GM12878 (cell line): ENCODE measurements around the gene CACNA2D1. TPM values are rescaled to one million over a fixed set of nuclear protein-coding genes. Genes with fewer than 3 reads are reported as not detected.
"Not testable (repeated sequence)": the region's sequence is repeated elsewhere in the genome, so short reads cannot be mapped to it uniquely, and the experiment has no call there.

Experiments
- ATAC-seq: fragments of 200-7000 bp; cut with Tn5 transposase; 3 replicates; pipeline ENCODE4 v1.9.1; 2020; ENCODE audit warnings: mild to moderate bottlenecking, moderate library complexity
- BruUV-seq: library from RNA; stranded (reverse); fragments of 400-500 nt; replicated peaks from 2 replicates; lab custom pipeline; 2021; lab: Mats Ljungman, UMichigan
- CTCF ChIA-PET: fragments of 300-600 bp; sonication (Branson Sonifier 250); formaldehyde crosslinking; extraction: SDS; loops from one replicate; lab custom pipeline; 2021; ENCODE audit warnings: inconsistent platforms; lab: Yijun Ruan, JAX
- POLR2A ChIA-PET: fragments of 350-600 bp; formaldehyde crosslinking; extraction: SDS; loops from one replicate; lab custom pipeline; 2021; ENCODE audit warnings: inconsistent platforms; lab: Charles Lee
- RAD21 ChIA-PET: fragments of 300-600 bp; sonication (Branson Sonifier 250); formaldehyde crosslinking; loops from one replicate; lab custom pipeline; 2023; ENCODE audit warnings: antibody characterized with exemption; ENCODE audit not compliant: unreplicated experiment; lab: Charles Lee
- SMC1A ChIA-PET: fragments of 300-600 bp; sonication (Branson Sonifier 250); formaldehyde crosslinking; loops from one replicate; lab custom pipeline; 2023; ENCODE audit not compliant: unreplicated experiment, uncharacterized antibody; lab: Charles Lee
- DNase-seq: peaks from one replicate; pipeline ENCODE4 v3.0.0-alpha.2; 2011; ENCODE audit warnings: low read depth, low spot score
- FAIRE-seq: peaks from 3 replicates; lab custom pipeline; 2011; peaks lifted over from hg19 to GRCh38; lab: Jason Lieb, UNC
- H2AFZ ChIP-seq: 2 replicates; pipeline ENCODE4 v1.6.0; 2011; ENCODE audit warnings: low read depth, low read length, control low read depth; ENCODE audit not compliant: control insufficient read depth
- H3K27ac ChIP-seq: 2 replicates; pipeline ENCODE4 v1.5.1; 2011; ENCODE audit warnings: control low read depth; ENCODE audit not compliant: control insufficient read depth, insufficient read depth
- H3K27me3 ChIP-seq, 2 experiments: replicated peaks in 1 of 2; 2 replicates each; pipeline versions ENCODE4 v1.6.0 to v1.6.1; 2011; ENCODE audit warnings: low read length in 1 of 2; ENCODE audit not compliant: control insufficient read depth in 2 of 2, insufficient read depth in 2 of 2
- H3K36me3 ChIP-seq, 2 experiments: 2 replicates each; pipeline ENCODE4 v1.5.1; 2011; ENCODE audit warnings: low read length in 1 of 2; ENCODE audit not compliant: control insufficient read depth in 2 of 2, insufficient read depth in 2 of 2
- H3K4me1 ChIP-seq: 2 replicates; pipeline ENCODE4 v1.6.1; 2011; ENCODE audit warnings: mild to moderate bottlenecking, low read length, moderate library complexity, mixed read lengths; ENCODE audit not compliant: control insufficient read depth, insufficient read depth
- H3K4me2 ChIP-seq: 2 replicates; pipeline ENCODE4 v1.6.0; 2011; ENCODE audit warnings: control low read depth; ENCODE audit not compliant: control insufficient read depth, insufficient read depth
- H3K4me3 ChIP-seq: fragments of 200-600 bp; sonication (generic); 2 replicates; pipeline ENCODE4 v1.5.1; 2016
- H3K79me2 ChIP-seq: 2 replicates; pipeline ENCODE4 v1.6.0; 2011; ENCODE audit warnings: low read length; ENCODE audit not compliant: control insufficient read depth, insufficient read depth
- H3K9ac ChIP-seq: 2 replicates; pipeline ENCODE4 v1.8.0; 2011; ENCODE audit warnings: low read length, control low read depth, mixed read lengths; ENCODE audit not compliant: control insufficient read depth, insufficient read depth
- H3K9me3 ChIP-seq: replicated peaks from 3 replicates; pipeline ENCODE4 v1.5.1; 2011; ENCODE audit warnings: mild to moderate bottlenecking, low read length; ENCODE audit not compliant: control insufficient read depth, insufficient read depth
- H4K20me1 ChIP-seq: 2 replicates; pipeline ENCODE4 v1.6.0; 2011; ENCODE audit not compliant: control insufficient read depth, insufficient read depth
- CHD2 ChIP-seq: IDR thresholded peaks from 2 replicates; pipeline ENCODE4 v1.6.1; 2011; ENCODE audit warnings: low read depth, low read length, improper control_type of control experiment, borderline replicate concordance
- NFIC ChIP-seq: IDR thresholded peaks from 2 replicates; pipeline ENCODE4 v1.6.1; 2012; ENCODE audit warnings: low read depth, mild to moderate bottlenecking, inconsistent platforms, low read length, moderate library complexity
- NR2C2 ChIP-seq: IDR thresholded peaks from 2 replicates; pipeline ENCODE4 v1.6.1; 2011; ENCODE audit warnings: borderline replicate concordance, low read depth; ENCODE audit not compliant: control insufficient read depth, insufficient read length
- NRF1 ChIP-seq: conservative IDR thresholded peaks from 2 replicates; pipeline ENCODE4 v1.6.1; 2011; ENCODE audit warnings: mild to moderate bottlenecking, low read depth, low read length, improper control_type of control experiment
- RAD21 ChIP-seq: IDR thresholded peaks from 2 replicates; pipeline ENCODE4 v1.6.1; 2011; ENCODE audit warnings: mild to moderate bottlenecking, low read depth, low read length, moderate library complexity; ENCODE audit not compliant: insufficient read depth
- SMC3 ChIP-seq: IDR thresholded peaks from 2 replicates; pipeline ENCODE4 v1.6.1; 2011; ENCODE audit warnings: low read length, improper control_type of control experiment, borderline replicate concordance
- SPI1 ChIP-seq: IDR thresholded peaks from 2 replicates; pipeline ENCODE4 v1.6.1; 2011; ENCODE audit warnings: low read depth, mild to moderate bottlenecking, low read length, moderate library complexity, borderline replicate concordance; ENCODE audit not compliant: insufficient read depth
- TARDBP ChIP-seq: IDR thresholded peaks from 2 replicates; pipeline ENCODE4 v1.6.1; 2016; ENCODE audit warnings: borderline replicate concordance
- WGBS: methylation state at CpG from one replicate; pipeline ENCODE4 v1.1.6; 2016; ENCODE audit warnings: low lambda C conversion rate; ENCODE audit not compliant: insufficient replicate concordance, insufficient coverage; ENCODE audit errors: missing lambda C conversion rate; 5-methylcytosine and 5-hydroxymethylcytosine counted together
- in situ Hi-C: fragments of 300-500 bp; cut with MboI; formaldehyde crosslinking; loops from 9 replicates; pipeline ENCODE4 v1.14.3; 2018; ENCODE audit warnings: mixed read lengths
- intact Hi-C: fragments of 100-400 bp; cut with micrococcal nuclease; formaldehyde crosslinking; loops from one replicate; pipeline ENCODE4 v1.14.2; 2022; ENCODE audit not compliant: unreplicated experiment
- polyA plus RNA-seq, 11 experiments: library from polyadenylated mRNA; depleted of rRNA in 4 of 11; unstranded in 6 of 11; stranded (reverse) in 5 of 11; fragments of >200 nt; fragmentation: Nextera tagmentation in 4 of 11; fragmentation: Illumina TruSeq in 1 of 11; extraction: Ambion mirVana in 4 of 11; extraction: Trizol in 1 of 11; gene quantifications; 1 replicate in 1 of 11; 2 replicates in 10 of 11; pipeline versions ENCODE4 v1.2.1 to v1.2.3, GENCODE V29; 2011 to 2016; ENCODE audit warnings: inconsistent platforms in 2 of 11, missing spikeins in 2 of 11, low read depth in 1 of 11
- total RNA-seq, 4 experiments: library from RNA; depleted of rRNA in 3 of 4; stranded (reverse); fragments of >200 nt in 3 of 4; fragmentation: Illumina TruSeq in 1 of 4; extraction: Trizol in 1 of 4; gene quantifications; 2 replicates each; pipeline versions ENCODE4 v1.2.1 to v1.2.3, GENCODE V29; 2013 to 2021
- TF ChIP-seq, protein P1 (sequence below): IDR thresholded peaks from 2 replicates; pipeline ENCODE4 v1.6.1; 2011; ENCODE audit warnings: low read depth, low read length, improper control_type of control experiment, borderline replicate concordance
- TF ChIP-seq, protein P2 (sequence below): fragments of 450-650 bp; formaldehyde crosslinking; IDR thresholded peaks from 2 replicates; pipeline ENCODE4 v1.4.0; 2022; ENCODE audit warnings: mild to moderate bottlenecking, moderate library complexity

The CACNA2D1 gene
- total and polyA plus RNA-seq, 10 of the 15 experiments (the other 5 are each of a cell fraction or from before 2014, with no cell fraction given) = 0.14 to 14.8 (median 0.97) TPM

DNA sequence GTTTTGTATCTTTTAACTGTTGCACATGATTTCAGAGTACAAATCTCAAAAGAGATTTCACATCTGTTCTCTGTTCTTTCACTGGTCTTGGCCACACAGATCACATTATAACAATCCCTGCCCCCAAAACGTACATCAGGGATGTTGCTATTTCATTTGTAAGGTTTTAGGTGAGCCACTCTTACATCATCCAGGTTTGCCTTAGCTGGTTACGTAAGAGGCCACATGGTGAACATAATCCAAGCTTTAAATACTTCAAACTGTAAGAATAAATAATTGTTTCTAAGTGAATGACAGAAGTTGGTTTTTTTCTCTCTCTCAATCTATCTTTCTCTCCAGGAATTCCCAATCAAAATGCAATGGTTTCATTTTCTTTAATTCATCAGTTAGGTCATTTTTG is 427.8 kb downstream of the CACNA2D1 start:
- Histone ChIP-seq H3K9me3 (no peaks in the 10 kb centered on the region), H3K27me3 (no peaks in the 10 kb centered on the region; a peak in 1 of 4 replicates), H3K36me3 (no peaks in the 10 kb centered on the region), H2AFZ (no peak overlapping the region), H3K79me2 (no peaks in the 10 kb centered on the region), H4K20me1 (no peaks in the 10 kb centered on the region), H3K9ac (no peak overlapping the region), H3K4me3 (no peak overlapping the region), H3K4me2 (no peak overlapping the region), H3K27ac (no peak overlapping the region), H3K4me1 (no peaks in the 10 kb centered on the region)
- POLR2A ChIA-PET = no interaction called here
- FAIRE-seq (no peak), ATAC-seq (no peak), DNase-seq (no peak)
- 0% methylated on average over 2 of the region's 2 CpGs for WGBS
- BruUV-seq = no TSS peak
- intact Hi-C loops (loop anchor here (2.0 to 10.0 kb wide), 3 partner anchors 59 to 301 kb away; no protein-coding TSS in a partner anchor), in situ Hi-C loops (loop anchor here (5.0 kb wide), 1 partner anchor 513 kb away; no protein-coding TSS in a partner anchor)
- CTCF ChIA-PET = interaction anchor here (0.7 to 8.3 kb wide), 15 partner anchors 9 to 578 kb away, joined by 3 to 96 read pairs (median 4); partner anchors contain the start of gene HGF
- SMC1A ChIA-PET = interaction anchor here (1.1 to 8.5 kb wide), 11 partner anchors 9 to 590 kb away, joined by 3 to 89 read pairs (median 4); no protein-coding TSS in a partner anchor
- RAD21 ChIA-PET = interaction anchor here (1.1 to 5.9 kb wide), 5 partner anchors 9 to 713 kb away, joined by 3 to 54 read pairs (median 3); no protein-coding TSS in a partner anchor
- TF ChIP-seq TARDBP (no peak), NRF1 (no peak), CHD2 (no peak), NR2C2 (no peak), SPI1 (no peak), SMC3 (no peak), RAD21 (no peak), NFIC (no peak)
- TF ChIP-seq, protein P1, sequence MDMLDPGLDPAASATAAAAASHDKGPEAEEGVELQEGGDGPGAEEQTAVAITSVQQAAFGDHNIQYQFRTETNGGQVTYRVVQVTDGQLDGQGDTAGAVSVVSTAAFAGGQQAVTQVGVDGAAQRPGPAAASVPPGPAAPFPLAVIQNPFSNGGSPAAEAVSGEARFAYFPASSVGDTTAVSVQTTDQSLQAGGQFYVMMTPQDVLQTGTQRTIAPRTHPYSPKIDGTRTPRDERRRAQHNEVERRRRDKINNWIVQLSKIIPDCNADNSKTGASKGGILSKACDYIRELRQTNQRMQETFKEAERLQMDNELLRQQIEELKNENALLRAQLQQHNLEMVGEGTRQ = no peak
- TF ChIP-seq, protein P2, sequence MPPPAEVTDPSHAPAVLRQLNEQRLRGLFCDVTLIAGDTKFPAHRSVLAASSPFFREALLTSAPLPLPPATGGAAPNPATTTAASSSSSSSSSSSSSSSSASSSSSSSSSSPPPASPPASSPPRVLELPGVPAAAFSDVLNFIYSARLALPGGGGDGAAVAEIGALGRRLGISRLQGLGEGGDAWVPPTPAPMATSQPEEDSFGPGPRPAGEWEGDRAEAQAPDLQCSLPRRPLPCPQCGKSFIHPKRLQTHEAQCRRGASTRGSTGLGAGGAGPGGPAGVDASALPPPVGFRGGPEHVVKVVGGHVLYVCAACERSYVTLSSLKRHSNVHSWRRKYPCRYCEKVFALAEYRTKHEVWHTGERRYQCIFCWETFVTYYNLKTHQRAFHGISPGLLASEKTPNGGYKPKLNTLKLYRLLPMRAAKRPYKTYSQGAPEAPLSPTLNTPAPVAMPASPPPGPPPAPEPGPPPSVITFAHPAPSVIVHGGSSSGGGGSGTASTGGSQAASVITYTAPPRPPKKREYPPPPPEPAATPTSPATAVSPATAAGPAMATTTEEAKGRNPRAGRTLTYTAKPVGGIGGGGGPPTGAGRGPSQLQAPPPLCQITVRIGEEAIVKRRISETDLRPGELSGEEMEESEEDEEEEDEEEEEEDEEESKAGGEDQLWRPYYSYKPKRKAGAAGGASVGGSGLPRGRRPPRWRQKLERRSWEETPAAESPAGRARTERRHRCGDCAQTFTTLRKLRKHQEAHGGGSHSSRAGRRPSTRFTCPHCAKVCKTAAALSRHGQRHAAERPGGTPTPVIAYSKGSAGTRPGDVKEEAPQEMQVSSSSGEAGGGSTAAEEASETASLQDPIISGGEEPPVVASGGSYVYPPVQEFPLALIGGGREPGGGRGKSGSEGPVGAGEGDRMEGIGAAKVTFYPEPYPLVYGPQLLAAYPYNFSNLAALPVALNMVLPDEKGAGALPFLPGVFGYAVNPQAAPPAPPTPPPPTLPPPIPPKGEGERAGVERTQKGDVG (CRISPR knock-in tag) = no peak

DNA sequence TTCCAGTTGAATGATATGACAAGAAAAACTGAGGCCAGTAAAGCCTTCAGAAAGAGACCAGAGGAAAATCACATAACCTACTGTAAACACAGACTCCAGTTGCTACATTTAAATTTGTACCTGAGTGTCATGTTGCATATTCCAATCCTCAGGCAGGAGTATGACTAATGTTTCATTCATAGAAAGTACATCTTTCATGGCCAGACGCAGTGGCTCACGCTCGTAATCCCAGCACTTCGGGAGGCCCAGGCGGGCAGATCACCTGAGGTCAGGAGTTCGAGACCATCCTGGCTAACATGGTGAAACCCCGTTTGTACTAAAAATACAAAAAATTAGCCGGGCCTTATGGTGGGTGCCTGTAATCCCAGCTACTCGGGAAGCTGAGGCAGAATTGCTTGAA is 429.0 kb downstream of the CACNA2D1 start:
- FAIRE-seq, POLR2A ChIA-PET, H3K4me1 ChIP-seq, in situ Hi-C loops, H3K9ac ChIP-seq, DNase-seq, H3K9me3 ChIP-seq, H4K20me1 ChIP-seq, H2AFZ ChIP-seq, H3K36me3 ChIP-seq, H3K27me3 ChIP-seq, H3K4me3 ChIP-seq, H3K27ac ChIP-seq, H3K4me2 ChIP-seq, ATAC-seq, H3K79me2 ChIP-seq, BruUV-seq: not testable (repeated sequence)
- ChIA-PET RAD21 (interaction anchor here (0.8 to 5.9 kb wide), 5 partner anchors 9 to 544 kb away, joined by 3 to 54 read pairs (median 3); no protein-coding TSS in a partner anchor), SMC1A (interaction anchor here (0.5 to 8.5 kb wide), 10 partner anchors 11 to 1179 kb away, joined by 3 to 89 read pairs (median 4); no protein-coding TSS in a partner anchor), CTCF (interaction anchor here (0.7 to 8.3 kb wide), 12 partner anchors 9 to 720 kb away, joined by 3 to 96 read pairs (median 4); partner anchors contain the start of gene HGF)
- WGBS = 26% methylated on average over 9 of the region's 9 CpGs
- intact Hi-C loops = loop anchor here (10.0 kb wide), 2 partner anchors 130 to 300 kb away; no protein-coding TSS in a partner anchor
